Immature natural killer cell (primary cell): ENCODE results near the gene TMEM200A. TPM values are rescaled to one million over a fixed set of nuclear protein-coding genes. Genes with fewer than 3 reads are reported as not detected.

Source experiments
- polyA plus RNA-seq, 3 donors: library from polyadenylated mRNA; unstranded; fragments of 300-500 nt; fragmentation: Illumina TruSeq; gene quantifications; one replicate each; pipeline ENCODE4 v1.2.3, GENCODE V29; 2021

TMEM200A gene
- polyA plus RNA-seq, 3 donors from 2014 or later: 1.0 to 2.2 (median 2.1) TPM

Other genes with a start within 250 kb of the TMEM200A start
- 100 to 1,000 TPM; 208 to 376 (median 275) TPM for gene SAMD3, start 143.1 kb upstream of the TMEM200A start, polyA plus RNA-seq